Esophagus muscularis mucosa (tissue), 3 donors: Measurements from ENCODE around the gene CD7.

Source experiments
- POLR2A ChIP-seq: fragments of 450-650 bp; IDR thresholded peaks from one replicate; pipeline ENCODE4 v1.6.1; 2017; ENCODE audit warnings: antibody characterized with exemption, moderate library complexity, mild to moderate bottlenecking, low read depth
- TF ChIP-seq, protein P1 (sequence below), 3 experiments: fragments of 200-600 bp in 2 of 3; fragments of 450-650 bp in 1 of 3; sonication (generic) in 2 of 3; IDR thresholded peaks; one replicate each; pipeline ENCODE4 v1.5.1; 2017 to 2019; ENCODE audit warnings: antibody characterized with exemption in 3 of 3, mild to moderate bottlenecking in 2 of 3, moderate library complexity in 1 of 3

GRCh38 chr17:82267575-82268379, 49.6 kb downstream of the CD7 start:
- TF ChIP-seq, protein P1, sequence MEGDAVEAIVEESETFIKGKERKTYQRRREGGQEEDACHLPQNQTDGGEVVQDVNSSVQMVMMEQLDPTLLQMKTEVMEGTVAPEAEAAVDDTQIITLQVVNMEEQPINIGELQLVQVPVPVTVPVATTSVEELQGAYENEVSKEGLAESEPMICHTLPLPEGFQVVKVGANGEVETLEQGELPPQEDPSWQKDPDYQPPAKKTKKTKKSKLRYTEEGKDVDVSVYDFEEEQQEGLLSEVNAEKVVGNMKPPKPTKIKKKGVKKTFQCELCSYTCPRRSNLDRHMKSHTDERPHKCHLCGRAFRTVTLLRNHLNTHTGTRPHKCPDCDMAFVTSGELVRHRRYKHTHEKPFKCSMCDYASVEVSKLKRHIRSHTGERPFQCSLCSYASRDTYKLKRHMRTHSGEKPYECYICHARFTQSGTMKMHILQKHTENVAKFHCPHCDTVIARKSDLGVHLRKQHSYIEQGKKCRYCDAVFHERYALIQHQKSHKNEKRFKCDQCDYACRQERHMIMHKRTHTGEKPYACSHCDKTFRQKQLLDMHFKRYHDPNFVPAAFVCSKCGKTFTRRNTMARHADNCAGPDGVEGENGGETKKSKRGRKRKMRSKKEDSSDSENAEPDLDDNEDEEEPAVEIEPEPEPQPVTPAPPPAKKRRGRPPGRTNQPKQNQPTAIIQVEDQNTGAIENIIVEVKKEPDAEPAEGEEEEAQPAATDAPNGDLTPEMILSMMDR (IDR thresholded peaks at IDR 0.05): peak in 1 of 3 experiments; percentile 5
- TF ChIP-seq POLR2A: no peak
